HEK293T (cell line): Measurements from ENCODE around the gene CTBP1.

ENCODE experiments used
- ARNT ChIP-seq: fragments of 450-650 bp; IDR thresholded peaks from 2 replicates; pipeline ENCODE4 v1.6.1; 2017; ENCODE audit warnings: mild to moderate bottlenecking
- BHLHE40 ChIP-seq: fragments of 450-650 bp; IDR thresholded peaks from 2 replicates; pipeline ENCODE4 v1.6.1; 2016; ENCODE audit warnings: mild to moderate bottlenecking, moderate library complexity, borderline replicate concordance
- CTBP1 ChIP-seq: fragments of 450-650 bp; IDR thresholded peaks from 2 replicates; pipeline ENCODE4 v1.6.1; 2016; ENCODE audit warnings: borderline replicate concordance
- FOXA1 ChIP-seq: fragments of 450-650 bp; IDR thresholded peaks from 2 replicates; pipeline ENCODE4 v1.6.1; 2016; ENCODE audit warnings: mild to moderate bottlenecking
- FOXM1 ChIP-seq: fragments of 450-650 bp; IDR thresholded peaks from 2 replicates; pipeline ENCODE4 v1.6.1; 2017; ENCODE audit warnings: mild to moderate bottlenecking, borderline replicate concordance
- LEF1 ChIP-seq: fragments of 450-650 bp; IDR thresholded peaks from 2 replicates; pipeline ENCODE4 v1.6.1; 2017; ENCODE audit warnings: mild to moderate bottlenecking, borderline replicate concordance
- PKNOX1 ChIP-seq: fragments of 450-650 bp; IDR thresholded peaks from 2 replicates; pipeline ENCODE4 v1.6.1; 2016
- SUZ12 ChIP-seq: fragments of 450-650 bp; IDR thresholded peaks from 2 replicates; pipeline ENCODE4 v1.6.1; 2016; ENCODE audit warnings: mild to moderate bottlenecking
- ZNF384 ChIP-seq: fragments of 450-650 bp; IDR thresholded peaks from 2 replicates; pipeline ENCODE4 v1.6.1; 2016

- TF ChIP-seq LEF1 (no peak), BHLHE40 (no peak), FOXA1 (no peak), ZNF384 (no peak), SUZ12 (no peak), FOXM1 (no peak), CTBP1 (no peak), PKNOX1 (no peak), ARNT (no peak)
Observed at GRCh38 chr4:1201851-1202525, 46.9 kb downstream of the CTBP1 start.
